ENCODE results near the gene SPRR2B. TPM values are rescaled to one million over a fixed set of nuclear protein-coding genes. Genes with fewer than 3 reads are reported as not detected.
A peak's percentile ranks its signal among the peaks of the same experiment; 100 is the strongest.
"Not testable (repeated sequence)": the region's sequence is repeated elsewhere in the genome, so short reads cannot be mapped to it uniquely, and the experiment has no call there.

SPRR2B gene
- polyA plus RNA-seq, 4 donors = 3.2 TPM; not detected in 3

DNA sequence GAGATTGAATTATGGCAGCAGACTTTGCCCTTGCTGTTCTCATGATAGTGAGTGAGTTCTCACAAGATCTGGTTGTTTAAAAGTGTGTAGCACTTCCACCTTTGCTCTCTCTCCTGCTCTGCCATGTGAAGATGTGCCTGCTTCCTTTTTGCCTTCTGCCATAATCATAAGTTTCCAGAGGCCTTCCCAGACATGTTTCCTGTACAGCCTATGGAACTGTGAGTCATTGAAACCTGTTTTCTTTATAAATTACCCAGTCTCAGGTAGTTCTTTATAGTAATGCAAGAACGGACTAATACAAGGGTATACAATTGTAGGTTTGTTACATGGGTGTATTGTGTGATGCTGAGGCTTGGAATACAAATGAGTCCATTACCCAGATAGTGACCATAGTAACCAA, 36.2 kb downstream of the SPRR2B start:
- DNase-seq (ENCODE audit: low read depth in 4 of 4, low spot score in 3 of 4) = no peak

DNA sequence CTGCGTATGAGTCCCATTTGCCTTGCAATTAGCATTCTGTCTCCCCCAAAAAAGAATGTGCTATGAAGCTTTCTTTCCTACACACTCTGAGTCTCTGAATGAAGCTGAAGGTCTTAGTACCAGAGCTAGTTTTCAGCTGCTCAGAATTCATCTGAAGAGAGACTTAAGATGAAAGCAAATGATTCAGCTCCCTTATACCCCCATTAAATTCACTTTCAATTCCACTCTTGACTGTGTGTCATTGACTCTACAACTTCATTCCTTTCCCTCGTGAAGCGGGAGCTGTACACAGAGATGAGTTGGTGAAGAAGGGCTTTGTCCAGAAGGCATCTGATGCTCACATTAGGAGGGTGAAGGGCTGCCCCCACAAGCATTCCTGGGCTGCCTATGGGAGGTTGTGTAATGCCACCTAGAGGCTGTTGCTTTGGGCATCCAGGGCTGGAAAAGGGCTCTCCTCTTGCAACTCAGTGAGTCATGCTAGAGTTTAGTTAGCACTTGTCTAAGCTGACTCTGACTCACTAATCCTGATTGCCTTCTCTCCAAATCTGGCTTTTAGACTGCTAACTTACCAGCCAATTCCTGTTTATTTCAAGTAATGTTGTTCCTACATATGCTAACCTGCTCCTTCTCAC, 38.6 kb downstream of the SPRR2B start:
- peak in 2 of 4 donors; percentile 1 to 5 for DNase-seq (ENCODE audit: low read depth in 4 of 4, low spot score in 3 of 4)

DNA sequence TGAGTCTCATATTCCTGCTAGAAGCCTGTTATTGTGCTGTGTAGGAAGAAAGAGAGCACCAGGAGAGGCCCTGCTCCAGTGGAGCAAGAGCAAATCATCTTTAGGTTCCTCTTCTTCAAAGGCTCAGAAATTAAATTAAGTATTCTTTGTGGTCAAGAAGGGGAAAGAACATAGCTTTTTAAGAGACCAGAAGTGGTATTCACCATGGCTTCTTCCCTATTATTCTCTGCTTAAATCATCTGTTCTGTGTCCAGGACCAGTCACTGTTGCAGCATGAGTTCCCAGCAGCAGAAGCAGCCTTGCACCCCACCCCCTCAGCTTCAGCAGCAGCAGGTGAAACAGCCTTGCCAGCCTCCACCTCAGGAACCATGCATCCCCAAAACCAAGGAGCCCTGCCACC, 39.3 kb downstream of the SPRR2B start:
- no peak for DNase-seq (ENCODE audit: low read depth in 4 of 4, low spot score in 3 of 4)

DNA sequence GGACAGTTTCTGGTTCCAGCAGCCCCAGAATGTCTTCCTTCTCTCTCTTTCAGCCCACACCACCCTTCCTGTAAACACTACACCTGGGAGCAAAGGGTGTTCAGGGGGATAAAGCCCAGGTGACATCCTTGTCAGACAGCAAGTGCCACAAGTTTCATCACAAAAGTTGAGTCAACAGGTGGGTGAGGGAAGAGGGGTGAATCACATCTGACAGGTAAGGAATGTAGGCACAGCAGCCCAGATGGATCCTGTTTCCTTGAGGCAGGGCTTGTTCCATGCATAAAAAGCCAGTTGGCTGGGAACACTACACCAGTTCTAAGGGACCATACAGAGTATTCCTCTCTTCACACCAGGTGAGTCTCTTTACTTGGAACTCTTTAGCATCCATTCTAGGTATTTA, 40.5 kb downstream of the SPRR2B start, which contains the start of gene SPRR1B:
TSS of gene SPRR1B (plus strand) at position 309 of the 400 bp plus-strand sequence. CDS start 1,143 bp downstream, outside the sequence.
- DNase-seq (ENCODE audit: low read depth in 4 of 4, low spot score in 3 of 4) = no peak

DNA sequence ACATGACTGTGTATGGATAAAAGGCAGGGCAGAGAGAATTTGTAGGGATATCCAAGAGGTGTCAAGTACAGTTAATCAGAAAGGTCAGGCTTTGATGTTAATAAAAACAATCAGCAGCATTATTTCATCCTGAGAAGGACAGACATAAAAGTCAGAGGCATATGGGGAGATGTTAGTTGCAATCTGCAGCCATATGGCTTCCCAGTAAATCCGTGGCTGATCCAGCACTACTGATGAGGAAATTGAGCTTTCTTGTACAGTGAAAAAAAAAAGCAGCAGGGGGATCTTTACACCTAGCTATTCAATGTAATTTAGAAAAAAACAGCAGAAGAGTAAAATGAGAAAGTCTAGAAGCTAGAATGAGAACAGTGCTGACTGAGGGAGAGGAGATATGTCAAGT, 42.6 kb downstream of the SPRR2B start:
- DNase-seq (ENCODE audit: low read depth in 4 of 4, low spot score in 3 of 4) = no peak

GRCh38 chr1:153025797-153026196, 45.6 kb downstream of the SPRR2B start:
- no peak for DNase-seq (ENCODE audit: low read depth in 4 of 4, low spot score in 3 of 4)

DNA sequence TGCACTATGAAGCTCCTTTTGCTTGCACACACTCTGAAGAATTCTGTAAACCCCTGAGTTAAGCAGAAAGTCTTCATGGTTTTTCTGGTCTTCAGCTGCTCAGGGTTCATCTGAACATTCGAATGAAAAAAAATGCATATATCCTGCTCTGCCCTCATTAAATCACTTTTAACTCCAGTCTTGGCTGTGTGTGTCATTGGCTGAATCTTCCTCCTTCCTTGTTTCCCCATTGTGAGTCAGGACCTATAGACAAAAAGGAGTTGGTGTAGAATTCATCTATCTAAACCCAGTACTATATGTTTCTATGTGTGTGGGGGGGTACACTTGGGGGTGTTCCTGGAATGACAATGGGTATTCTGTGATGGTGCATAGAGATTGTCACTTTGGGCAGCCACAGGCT, 47.0 kb downstream of the SPRR2B start:
- DNase-seq (ENCODE audit: low read depth in 4 of 4, low spot score in 3 of 4) = no peak

GRCh38 chr1:153023109-153023508, 48.3 kb downstream of the SPRR2B start:
- DNase-seq (ENCODE audit: low read depth in 4 of 4, low spot score in 3 of 4) = no peak

DNA sequence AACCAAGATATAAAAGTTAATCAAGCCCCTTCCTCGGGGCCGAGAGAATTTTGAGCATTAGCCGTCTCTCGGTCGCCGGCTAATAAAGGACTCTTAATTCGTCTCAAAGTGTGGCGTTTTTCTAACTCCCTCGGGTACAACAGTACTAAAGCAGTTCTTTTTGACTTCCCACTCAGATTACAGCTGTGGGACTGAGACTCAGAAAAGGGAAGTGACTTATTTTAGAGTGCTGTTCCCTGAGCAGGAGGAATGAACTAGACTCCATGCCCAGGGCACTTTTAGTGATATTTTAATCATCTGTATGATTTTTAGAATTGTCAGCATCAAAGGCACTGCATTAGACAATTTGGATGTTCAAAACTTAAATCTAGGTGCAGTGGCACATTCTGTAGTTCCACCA, 49.1 kb downstream of the SPRR2B start:
- DNase-seq (ENCODE audit: low read depth in 4 of 4, low spot score in 3 of 4) = not testable (repeated sequence)

GRCh38 chr1:153021829-153022228, 49.6 kb downstream of the SPRR2B start:
- not testable (repeated sequence) for DNase-seq (ENCODE audit: low read depth in 4 of 4, low spot score in 3 of 4)

Other genes with a start within 250 kb of the SPRR2B start
- gene LCE1A, start 244.1 kb downstream of the SPRR2B start, polyA plus RNA-seq (ENCODE audit: insufficient read length in 4 of 4) = not detected
- gene LCE6A, start 228.8 kb downstream of the SPRR2B start, polyA plus RNA-seq (ENCODE audit: insufficient read length in 4 of 4) = not detected
- not detected for gene LCE7A, start 211.6 kb downstream of the SPRR2B start, polyA plus RNA-seq (ENCODE audit: insufficient read length in 4 of 4)
- gene SMCP, start 193.3 kb downstream of the SPRR2B start, polyA plus RNA-seq (ENCODE audit: insufficient read length in 4 of 4) = not detected
- under 1 TPM in 3 of 4 donors, not detected in 1; 0.13 to 0.62 (median 0.37) TPM for gene IVL, start 163.1 kb downstream of the SPRR2B start, polyA plus RNA-seq (ENCODE audit: insufficient read length in 4 of 4)
- gene SPRR5, start 124.4 kb downstream of the SPRR2B start, polyA plus RNA-seq (ENCODE audit: insufficient read length in 4 of 4) = not detected
- gene SPRR4, start 101.0 kb downstream of the SPRR2B start, polyA plus RNA-seq (ENCODE audit: insufficient read length in 4 of 4) = not detected
- gene SPRR1A, start 87.5 kb downstream of the SPRR2B start, polyA plus RNA-seq (ENCODE audit: insufficient read length in 4 of 4) = under 1 TPM in 1 of 4 donors, not detected in 3; 0.73 TPM
- 1 to 10 TPM in 1 of 4 donors, under 1 TPM in 2, not detected in 1; 0.32 to 1.2 (median 0.63) TPM for gene SPRR3, start 69.9 kb downstream of the SPRR2B start, polyA plus RNA-seq (ENCODE audit: insufficient read length in 4 of 4)
- not detected for gene SPRR1B, start 40.4 kb downstream of the SPRR2B start, polyA plus RNA-seq (ENCODE audit: insufficient read length in 4 of 4)
- under 1 TPM in 1 of 4 donors, not detected in 3; 0.63 TPM for gene SPRR2D, start 30.5 kb downstream of the SPRR2B start, polyA plus RNA-seq (ENCODE audit: insufficient read length in 4 of 4)
- gene SPRR2A, start 14.1 kb downstream of the SPRR2B start, polyA plus RNA-seq (ENCODE audit: insufficient read length in 4 of 4) = under 1 TPM in 1 of 4 donors, not detected in 3; 0.57 TPM
- gene SPRR2E, start 22.9 kb upstream of the SPRR2B start, polyA plus RNA-seq (ENCODE audit: insufficient read length in 4 of 4) = under 1 TPM in 1 of 4 donors, not detected in 3; 0.29 TPM
- 10 to 100 TPM in 1 of 4 donors, under 1 TPM in 1, not detected in 2; 0.42 to 11.8 TPM for gene SPRR2F, start 41.9 kb upstream of the SPRR2B start, polyA plus RNA-seq (ENCODE audit: insufficient read length in 4 of 4)
- not detected for gene SPRR2G, start 79.3 kb upstream of the SPRR2B start, polyA plus RNA-seq (ENCODE audit: insufficient read length in 4 of 4)
- gene LELP1, start 131.8 kb upstream of the SPRR2B start, polyA plus RNA-seq (ENCODE audit: insufficient read length in 4 of 4) = not detected
- gene PRR9, start 146.0 kb upstream of the SPRR2B start, polyA plus RNA-seq (ENCODE audit: insufficient read length in 4 of 4) = not detected
- not detected for gene LORICRIN, start 188.1 kb upstream of the SPRR2B start, polyA plus RNA-seq (ENCODE audit: insufficient read length in 4 of 4)
- gene PGLYRP3, start 241.3 kb upstream of the SPRR2B start, polyA plus RNA-seq (ENCODE audit: insufficient read length in 4 of 4) = not detected

Measured in left renal pelvis (tissue), 4 donors.